SK-N-SH (cell line): ENCODE results near the gene MT2A. TPM values are rescaled to one million over a fixed set of nuclear protein-coding genes. Genes with fewer than 3 reads are reported as not detected.

Experiments
- CTCF ChIA-PET: fragments of 300-600, 350-600 bp; formaldehyde crosslinking; extraction: SDS; loops from one replicate; lab custom pipeline; 2021; lab: Yijun Ruan, JAX
- POLR2A ChIA-PET: fragments of 350-600 bp; sonication (Branson Sonifier 250); formaldehyde crosslinking; extraction: SDS; loops from one replicate; lab custom pipeline; 2020; ENCODE audit warnings: antibody characterized with exemption, inconsistent platforms; lab: Yijun Ruan, JAX
- DNase-seq: peaks from one replicate; pipeline ENCODE4 v3.0.0; 2012
- H2AFZ ChIP-seq: fragments of 200-600 bp; sonication (generic); 2 replicates; pipeline ENCODE4 v1.8.1; 2016; ENCODE audit warnings: antibody characterized with exemption, mild to moderate bottlenecking, low read depth
- H3F3A ChIP-seq: fragments of 200-600 bp; sonication (generic); replicated peaks from 2 replicates; pipeline ENCODE3; 2016; ENCODE audit warnings: antibody characterized with exemption, mild to moderate bottlenecking; ENCODE audit not compliant: insufficient read depth
- H3K27ac ChIP-seq, 2 experiments: fragments of 200-500 bp in 1 of 2; fragments of 200-600 bp in 1 of 2; sonication (Bioruptor generic) in 1 of 2; sonication (generic), shearing (Covaris generic) in 1 of 2; 2 replicates each; pipeline versions ENCODE4 v1.5.1 to v1.6.1; 2014 to 2016; ENCODE audit warnings: low read depth in 2 of 2, inconsistent platforms in 1 of 2, low read length in 1 of 2, mild to moderate bottlenecking in 1 of 2, mixed read lengths in 1 of 2
- H3K27me3 ChIP-seq: fragments of 200-600 bp; sonication (generic), shearing (Covaris generic); 2 replicates; pipeline ENCODE4 v1.6.1; 2016; ENCODE audit warnings: mixed run types; ENCODE audit not compliant: insufficient read depth
- H3K36me3 ChIP-seq, 2 experiments: fragments of 200-500 bp in 1 of 2; fragments of 200-600 bp in 1 of 2; sonication (Bioruptor generic) in 1 of 2; sonication (generic) in 1 of 2; replicated peaks in 1 of 2; 2 replicates each; pipeline versions ENCODE3 to v1.5.1; 2014 to 2016; ENCODE audit warnings: low read length in 1 of 2, mild to moderate bottlenecking in 1 of 2; ENCODE audit not compliant: insufficient read depth in 2 of 2, control insufficient read depth in 1 of 2
- H3K4me1 ChIP-seq, 2 experiments: fragments of 200-500 bp in 1 of 2; fragments of 200-600 bp in 1 of 2; sonication (Bioruptor generic) in 1 of 2; sonication (generic), shearing (Covaris generic) in 1 of 2; 2 replicates each; pipeline versions ENCODE4 v1.5.1 to v1.6.1; 2014 to 2016; ENCODE audit warnings: low read depth in 1 of 2, low read length in 1 of 2, mixed run types in 1 of 2; ENCODE audit not compliant: insufficient read depth in 2 of 2, control insufficient read depth in 1 of 2
- H3K4me2 ChIP-seq: fragments of 200-600 bp; sonication (generic), shearing (Covaris generic); 2 replicates; pipeline ENCODE4 v1.6.1; 2017; ENCODE audit warnings: mixed run types
- H3K4me3 ChIP-seq, 2 experiments: fragments of 200-500 bp in 1 of 2; fragments of 200-600 bp in 1 of 2; sonication (Bioruptor generic) in 1 of 2; sonication (generic), shearing (Covaris generic) in 1 of 2; 2 replicates each; pipeline versions ENCODE4 v1.5.1 to v1.8.1; 2014 to 2016; ENCODE audit warnings: low read depth in 2 of 2, inconsistent platforms in 1 of 2, low read length in 1 of 2, mild to moderate bottlenecking in 1 of 2, mixed read lengths in 1 of 2, moderate library complexity in 1 of 2
- H3K79me2 ChIP-seq: fragments of 200-600 bp; sonication (generic); 2 replicates; pipeline ENCODE4 v1.8.1; 2017; ENCODE audit warnings: mild to moderate bottlenecking; ENCODE audit not compliant: insufficient read depth
- H3K9ac ChIP-seq: fragments of 200-600 bp; sonication (generic); 2 replicates; pipeline ENCODE4 v1.6.1; 2017; ENCODE audit warnings: mixed run types
- H3K9me2 ChIP-seq: fragments of 200-600 bp; sonication (generic); 2 replicates; pipeline ENCODE4 v1.6.1; 2017; ENCODE audit warnings: mixed run types
- H3K9me3 ChIP-seq: fragments of 200-600 bp; sonication (generic); 2 replicates; pipeline ENCODE4 v1.6.1; 2017; ENCODE audit warnings: mixed run types, mild to moderate bottlenecking, moderate library complexity
- H4K20me1 ChIP-seq: fragments of 200-600 bp; sonication (generic); 2 replicates; pipeline ENCODE4 v1.6.1; 2017; ENCODE audit warnings: mild to moderate bottlenecking, mixed run types; ENCODE audit not compliant: insufficient read depth
- ELF1 ChIP-seq: IDR thresholded peaks from 2 replicates; pipeline ENCODE4 v1.4.0; 2012
- FOXM1 ChIP-seq: IDR thresholded peaks from 2 replicates; pipeline ENCODE4 v1.4.0; 2012; ENCODE audit warnings: low read depth, mild to moderate bottlenecking
- GABPA ChIP-seq: IDR thresholded peaks from 2 replicates; pipeline ENCODE4 v1.4.0; 2012; ENCODE audit warnings: low read depth, mild to moderate bottlenecking
- MAX ChIP-seq: IDR thresholded peaks from 2 replicates; pipeline ENCODE4 v1.4.0; 2012; ENCODE audit warnings: low read depth
- POLR2AphosphoS5 ChIP-seq: IDR thresholded peaks from 2 replicates; pipeline ENCODE4 v1.6.1; 2012; ENCODE audit warnings: low read depth, low read length
- RAD21 ChIP-seq: IDR thresholded peaks from 2 replicates; pipeline ENCODE4 v1.6.1; 2012; ENCODE audit warnings: mild to moderate bottlenecking, low read length
- RCOR1 ChIP-seq: fragments of 150-350 bp; IDR thresholded peaks from 2 replicates; pipeline ENCODE4 v1.6.1; 2017; ENCODE audit warnings: antibody characterized with exemption, low read length
- SIN3A ChIP-seq: IDR thresholded peaks from 2 replicates; pipeline ENCODE4 v1.6.1; 2012; ENCODE audit warnings: low read depth, mild to moderate bottlenecking, low read length, moderate library complexity, borderline replicate concordance
- TCF12 ChIP-seq: IDR thresholded peaks from 2 replicates; pipeline ENCODE4 v1.4.0; 2012
- YY1 ChIP-seq: IDR thresholded peaks from 2 replicates; pipeline ENCODE4 v1.4.0; 2012; ENCODE audit warnings: low read depth, mild to moderate bottlenecking
- WGBS: methylation state at CpG from one replicate; pipeline ENCODE4 v1.1.6; 2017; ENCODE audit warnings: low lambda C conversion rate; 5-methylcytosine and 5-hydroxymethylcytosine counted together
- polyA plus RNA-seq, 3 experiments: library from polyadenylated mRNA; depleted of rRNA; stranded (reverse); fragments of >200 nt; gene quantifications; 2 replicates each; pipeline ENCODE4 v1.2.3, GENCODE V29; 2012

Gene MT2A
- polyA plus RNA-seq, 1 of the 3 experiments (the other 2 are of a cell fraction) = 133 TPM

- Histone ChIP-seq H3K4me3 (peak overlapping the region; percentile 72 to 94; a peak in 3 of 4 replicates), H3K4me2 (peak overlapping the region; percentile 88), H2AFZ (peak overlapping the region; percentile 12; the same call in 1 of the 2 replicates), H3K27ac (peak overlapping the region; percentile 77 to 96), H3K4me1 (peaks cover 46 to 51% of the 10 kb centered on the region in 2 experiments; a peak in 3 of 4 replicates), H3K36me3 (no peaks in the 10 kb centered on the region), H3F3A (peaks cover 76% of the 10 kb centered on the region), H3K27me3 (no peaks in the 10 kb centered on the region), H3K79me2 (peaks cover 30% of the 10 kb centered on the region)
- WGBS = 38% methylated on average over 10 of the region's 10 CpGs
- ChIA-PET POLR2A (interaction anchor here (0.7 to 1.5 kb wide), 2 partner anchors 20 to 73 kb away, joined by 3 to 6 read pairs; partner anchors contain the start of gene MT1X), CTCF (interaction anchor here (0.9 to 1.8 kb wide), 3 partner anchors 10 to 92 kb away, joined by 4 to 8 read pairs (median 7); no protein-coding TSS in a partner anchor)
- TF ChIP-seq TCF12 = no peak
- TF ChIP-seq YY1 = no peak
- peak; percentile 53 for TF ChIP-seq MAX
- TF ChIP-seq SIN3A = peak; percentile 11; the same call in 1 of the 2 replicates
- TF ChIP-seq GABPA = 0 out of 2 replicates have a peak, but pooled peaks have one; percentile 7
- TF ChIP-seq POLR2AphosphoS5 = peak; percentile 48; the same call in 1 of the 2 replicates
- no peak for TF ChIP-seq RCOR1
- TF ChIP-seq RAD21 = no peak
- TF ChIP-seq, all 33 proteins: peak for 4
- Histone ChIP-seq H3K9ac (peak overlapping the region; percentile 90), H3K9me2 (no peaks in the 10 kb centered on the region), H4K20me1 (no peaks in the 10 kb centered on the region; the same call in 1 of the 2 replicates), H3K9me3 (no peaks in the 10 kb centered on the region)
- DNase-seq = no peak
Observed at GRCh38 chr16:56610017-56610608, 1.7 kb downstream of the MT2A start.

GRCh38 chr16:56610609-56611111 lies 2.3 kb downstream of the MT2A start:
- DNase-seq = no peak
- no peak for TF ChIP-seq FOXM1
- TF ChIP-seq ELF1 = peak; percentile 13; the same call in 1 of the 2 replicates
- Histone ChIP-seq H3F3A (peaks cover 71% of the 10 kb centered on the region), H3K27ac (peak overlapping the region; percentile 77 to 96), H2AFZ (no peak overlapping the region), H3K4me3 (peak overlapping the region in 1 of 2 experiments; percentile 94; a peak in 2 of 4 replicates), H3K9me3 (no peaks in the 10 kb centered on the region), H3K4me2 (peak overlapping the region; percentile 88), H3K79me2 (peaks cover 30% of the 10 kb centered on the region), H3K27me3 (no peaks in the 10 kb centered on the region), H4K20me1 (no peaks in the 10 kb centered on the region; the same call in 1 of the 2 replicates), H3K9ac (peak overlapping the region; percentile 90), H3K9me2 (no peaks in the 10 kb centered on the region), H3K36me3 (no peaks in the 10 kb centered on the region), H3K4me1 (peaks cover 46 to 56% of the 10 kb centered on the region in 2 experiments; a peak in 3 of 4 replicates)
- 78% methylated on average over 2 of the region's 2 CpGs for WGBS
- POLR2A ChIA-PET = interaction anchor here (1.5 kb wide), 1 partner anchor 72 kb away, joined by 6 read pairs; the partner anchor contains the start of gene MT1X
- CTCF ChIA-PET = interaction anchor here (0.9 to 1.8 kb wide), 2 partner anchors 10 to 91 kb away, joined by 4 to 8 read pairs; no protein-coding TSS in a partner anchor
